ENCODE measurements around the gene KRT2.
"Not testable (repeated sequence)": the region's sequence is repeated elsewhere in the genome, so short reads cannot be mapped to it uniquely, and the experiment has no call there.

KRT2 gene

DNA sequence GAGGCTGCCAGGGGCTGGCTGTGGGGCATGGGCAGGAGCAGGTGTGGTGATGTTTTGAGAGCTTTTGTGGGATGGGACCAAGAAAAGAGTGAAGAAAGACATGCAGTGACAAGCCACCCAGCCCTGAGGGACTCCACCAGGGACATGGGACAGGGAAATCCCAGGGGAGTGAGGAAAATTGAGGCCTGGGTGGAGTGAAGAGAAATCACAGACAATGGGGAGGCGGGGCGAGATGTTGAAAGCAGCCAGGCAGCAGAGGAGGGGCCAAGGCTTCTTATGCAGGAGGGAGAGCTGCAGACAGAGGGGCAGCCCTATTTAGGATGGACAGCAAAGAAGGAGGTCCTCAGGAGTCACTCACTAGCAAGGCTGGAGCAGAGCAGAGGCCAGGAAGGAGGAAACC, 32.4 kb upstream of the KRT2 start:
- DNase-seq, result no peak

GRCh38 chr12:52683575-52684300, 31.7 kb upstream of the KRT2 start:
- DNase-seq, result no peak

- no peak for DNase-seq
These were observed 31.0 kb upstream of the KRT2 start for GRCh38 chr12:52682938-52683574.

DNA sequence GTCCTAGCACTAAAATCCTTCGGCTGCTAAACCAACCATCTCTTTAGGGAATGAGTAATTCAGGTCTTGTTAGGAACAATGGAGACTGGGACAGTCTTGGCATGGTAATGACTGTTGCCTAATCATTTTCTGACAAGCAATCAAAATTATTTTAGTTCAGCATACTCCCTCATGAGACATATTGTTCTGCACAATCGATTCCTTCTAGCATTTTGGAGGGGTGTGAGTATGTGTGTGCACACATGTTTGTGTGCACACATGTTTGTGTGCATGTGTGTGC, 30.3 kb upstream of the KRT2 start:
- no peak for DNase-seq

DNA sequence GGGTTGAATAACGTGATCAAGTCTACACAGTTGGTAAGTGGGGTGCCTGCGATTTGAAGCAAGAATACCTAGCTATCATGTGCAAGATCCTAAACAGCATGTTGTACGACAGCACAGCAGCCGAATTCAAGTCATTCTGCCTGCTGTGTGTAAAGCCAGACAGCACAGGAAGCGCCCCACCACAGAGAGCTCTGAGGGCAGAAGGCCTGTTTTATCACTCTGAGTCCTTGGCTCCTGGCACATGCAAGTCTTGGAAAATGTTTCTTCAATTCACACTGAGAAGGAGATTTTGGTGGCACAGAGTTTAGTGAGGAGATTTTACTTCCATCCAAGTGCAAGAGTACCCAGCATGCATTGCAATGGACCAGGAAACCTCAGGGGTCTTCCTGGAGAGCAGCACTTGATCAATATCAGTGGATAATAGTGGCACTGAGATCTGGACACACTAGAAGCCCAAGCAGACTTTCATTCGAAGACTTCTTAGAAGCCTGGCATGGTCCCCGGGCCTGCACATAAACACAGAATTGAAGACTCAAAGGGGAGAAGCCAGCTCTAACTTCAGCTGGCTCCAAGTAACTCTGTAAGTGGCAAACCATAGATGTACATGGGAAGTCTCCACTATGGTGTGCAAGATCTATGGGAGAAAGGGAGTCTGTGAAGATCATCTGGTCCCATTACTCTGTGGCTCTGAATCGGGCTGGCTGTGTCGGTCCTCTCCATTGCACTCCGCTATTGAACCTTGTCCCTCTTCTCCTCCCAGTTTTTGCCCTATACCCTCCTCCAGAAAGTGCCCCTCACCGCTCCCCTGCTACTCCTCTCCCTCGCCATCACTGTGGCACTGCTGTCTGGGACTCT, 29.7 kb upstream of the KRT2 start:
- DNase-seq, result peak; percentile 20

DNA sequence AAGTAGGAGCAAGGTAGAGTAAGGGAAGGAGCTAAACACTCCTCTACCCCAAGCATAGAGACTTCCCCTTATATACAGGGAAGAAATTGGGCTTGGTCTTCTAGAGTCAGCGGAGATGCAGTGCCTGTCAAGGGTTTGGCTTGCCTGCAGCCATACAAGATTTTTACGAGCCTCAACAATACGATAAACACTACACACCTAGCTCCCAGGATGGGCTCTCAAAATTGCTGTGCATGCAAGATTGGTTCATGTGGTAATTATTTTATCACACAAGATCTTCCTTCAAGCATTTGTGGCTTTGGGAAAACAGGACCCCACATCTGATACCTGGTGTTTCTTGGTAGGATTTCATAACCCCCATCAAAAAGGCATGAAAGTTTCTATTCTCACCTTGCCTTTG, 28.4 kb upstream of the KRT2 start, which contains the start of gene KRT1:
TSS of gene KRT1 (minus strand) at position 45 of the 400 bp plus-strand sequence. CDS start 59 bp downstream, outside the sequence.
- DNase-seq, result no peak

- DNase-seq, result no peak
These were observed 27.9 kb upstream of the KRT2 start for GRCh38 chr12:52679875-52680274.

DNA sequence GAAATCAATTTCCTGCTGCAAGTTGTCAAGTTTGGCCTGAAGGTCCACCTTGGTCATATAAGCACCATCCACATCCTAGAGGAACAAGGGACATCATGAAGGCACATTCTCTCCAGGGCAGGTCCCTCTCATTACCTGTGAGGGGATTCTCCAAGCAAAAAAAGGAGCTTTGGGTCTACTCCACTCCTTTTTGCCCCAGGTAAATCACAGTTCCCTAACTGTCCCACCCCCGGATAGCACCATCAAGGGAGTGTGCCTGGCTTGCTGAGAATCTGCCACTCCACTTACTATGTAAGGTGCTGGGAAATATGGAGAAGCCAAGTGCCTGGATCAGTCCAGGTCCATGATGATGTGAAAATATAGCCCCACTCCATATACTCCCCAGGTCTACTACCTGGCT, 25.7 kb upstream of the KRT2 start:
- no peak for DNase-seq

DNA sequence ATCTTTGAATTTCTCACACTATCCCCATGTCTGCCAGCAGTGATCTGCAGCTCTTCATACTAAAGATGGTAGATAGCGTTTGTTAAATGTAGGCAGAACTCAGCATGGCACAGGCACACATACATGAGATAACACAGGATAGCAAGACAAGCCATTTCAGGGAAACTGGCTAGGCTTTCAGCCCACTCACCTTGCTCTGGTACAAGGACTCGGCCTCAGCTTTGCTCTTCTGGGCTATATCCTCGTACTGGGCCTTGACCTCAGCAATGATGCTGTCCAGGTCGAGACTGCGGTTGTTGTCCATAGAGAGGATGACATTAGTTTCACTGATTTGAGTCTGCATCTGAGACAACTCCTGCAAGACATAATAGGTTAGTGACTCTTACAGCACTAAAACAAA, 25.1 kb upstream of the KRT2 start:
- no peak for DNase-seq

GRCh38 chr12:52676163-52676562, 24.2 kb upstream of the KRT2 start:
- DNase-seq, result no peak

DNA sequence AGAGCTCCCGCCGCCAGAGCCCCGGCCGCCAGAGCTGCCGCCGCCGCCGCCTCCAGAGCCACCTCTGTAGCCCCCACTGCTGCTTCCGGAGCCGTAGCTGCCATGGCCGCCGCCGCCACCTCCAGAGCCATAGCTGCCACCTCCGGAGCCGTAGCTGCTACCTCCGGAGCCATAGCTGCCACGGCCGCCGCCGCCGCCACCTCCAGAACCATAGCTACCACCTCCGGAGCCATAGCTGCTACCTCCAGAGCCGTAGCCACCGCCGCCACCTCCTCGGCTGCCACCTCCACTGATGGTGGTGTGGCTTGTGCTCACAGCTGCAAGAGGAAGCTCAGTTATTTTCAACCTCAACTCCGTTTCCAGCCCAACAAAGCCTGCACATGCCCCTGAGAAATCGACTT, 23.3 kb upstream of the KRT2 start:
- no peak for DNase-seq

GRCh38 chr12:52674433-52674775, 22.4 kb upstream of the KRT2 start:
- no peak for DNase-seq

GRCh38 chr12:52673713-52674432, 21.9 kb upstream of the KRT2 start:
- no peak for DNase-seq

DNA sequence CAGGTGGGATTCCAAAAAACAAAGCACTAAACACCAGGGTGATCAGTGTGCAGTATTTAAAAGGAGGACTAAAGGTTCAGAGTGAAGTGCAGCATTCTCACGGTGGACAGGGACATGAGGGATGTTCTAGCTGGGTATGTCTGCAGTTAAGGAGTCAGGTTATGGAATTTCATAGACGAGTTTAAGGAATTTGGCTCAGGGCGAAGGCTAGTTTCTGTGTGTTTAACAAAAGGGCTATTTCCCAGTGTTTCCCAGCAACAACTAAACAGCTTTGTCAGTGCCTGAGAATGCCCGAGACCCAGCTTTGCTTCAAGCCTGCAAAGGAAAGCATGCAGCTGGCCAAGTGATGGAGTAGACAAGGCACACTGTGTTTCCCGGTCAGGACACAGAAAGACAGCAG, 21.2 kb upstream of the KRT2 start:
- no peak for DNase-seq

GRCh38 chr12:52672321-52672933, 20.4 kb upstream of the KRT2 start:
- no peak for DNase-seq

GRCh38 chr12:52670961-52671360, 18.9 kb upstream of the KRT2 start:
- DNase-seq, result no peak

DNA sequence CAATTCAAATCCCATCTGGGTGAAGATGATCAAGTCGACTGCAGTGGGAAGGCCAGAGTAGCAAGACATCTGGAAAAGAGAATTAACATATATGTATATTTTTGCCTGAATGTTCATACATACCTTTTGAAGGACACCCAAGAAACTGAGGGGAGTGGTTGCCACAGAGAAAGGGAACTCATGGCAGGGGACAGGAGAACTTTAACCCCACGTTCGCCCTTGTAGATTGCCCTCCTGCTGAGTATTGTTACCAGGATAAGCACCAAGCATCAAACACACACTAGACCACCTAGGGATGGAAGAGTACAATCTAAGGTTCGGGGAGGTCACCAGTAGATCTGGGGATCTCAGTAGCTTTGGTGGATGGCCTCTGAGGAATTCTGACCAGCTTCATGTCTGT, 18.5 kb upstream of the KRT2 start:
- DNase-seq, result no peak

DNA sequence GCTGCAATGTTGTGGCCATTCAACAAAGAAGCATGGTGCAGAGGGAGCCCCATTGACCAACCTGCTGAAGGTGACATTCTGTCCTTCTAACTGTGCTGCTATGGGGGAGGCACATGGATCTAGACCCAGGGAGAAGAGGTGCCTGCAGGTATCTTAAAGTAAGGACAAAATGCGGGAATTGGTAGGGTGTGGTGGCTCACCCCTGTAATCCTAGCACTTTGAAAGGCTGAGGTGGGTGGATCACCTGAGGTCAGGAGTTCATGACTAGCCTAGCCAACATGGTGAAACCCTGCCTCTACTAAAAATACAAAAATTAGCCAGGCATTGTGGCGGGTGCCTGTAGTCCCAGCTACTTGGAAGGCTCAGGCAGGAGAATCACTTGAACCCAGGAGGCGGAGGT, 17.9 kb upstream of the KRT2 start:
- DNase-seq, result not testable (repeated sequence)

DNA sequence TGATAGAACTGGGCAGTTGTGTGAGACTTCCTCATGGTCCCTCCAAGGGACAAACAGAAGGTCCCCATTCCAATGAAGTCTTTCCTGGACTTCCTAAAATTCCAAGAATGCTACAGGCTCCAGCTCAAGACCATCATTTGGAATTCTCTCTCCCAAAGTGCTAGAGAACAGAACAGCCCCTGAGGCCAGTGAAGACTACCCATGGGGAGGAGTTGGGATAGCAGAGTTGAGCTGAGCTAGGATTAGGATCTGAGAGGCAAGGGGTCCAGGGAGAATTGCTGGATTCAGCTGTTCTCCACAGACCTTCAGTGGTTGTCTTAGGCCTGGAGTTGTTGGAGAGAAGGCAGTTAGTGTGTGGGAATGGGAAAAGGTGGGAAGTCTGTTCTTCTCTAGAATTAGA, 17.4 kb upstream of the KRT2 start:
- no peak for DNase-seq

DNA sequence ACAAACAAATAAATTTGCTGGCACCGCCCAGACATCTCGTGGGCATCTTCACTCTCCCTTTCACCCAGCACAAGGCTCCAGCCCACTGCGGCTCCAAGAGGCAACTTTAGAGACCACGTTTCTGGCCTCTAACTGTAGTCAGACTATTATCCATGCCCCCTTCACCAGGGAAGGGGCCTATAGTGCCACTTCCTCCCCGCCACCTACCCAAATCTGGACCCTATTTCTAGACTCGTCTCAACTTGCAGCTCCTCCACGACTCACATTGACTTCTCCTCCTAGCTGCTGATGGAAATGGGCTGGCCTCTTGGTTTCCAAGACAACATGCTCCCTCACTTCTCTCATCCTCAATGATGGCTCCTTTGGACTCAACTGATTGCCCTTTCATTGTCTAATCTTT, 15.9 kb upstream of the KRT2 start:
- no peak for DNase-seq

GRCh38 chr12:52667509-52667908, 15.5 kb upstream of the KRT2 start:
- no peak for DNase-seq

GRCh38 chr12:52666471-52666870, 14.5 kb upstream of the KRT2 start:
- DNase-seq, result no peak

DNA sequence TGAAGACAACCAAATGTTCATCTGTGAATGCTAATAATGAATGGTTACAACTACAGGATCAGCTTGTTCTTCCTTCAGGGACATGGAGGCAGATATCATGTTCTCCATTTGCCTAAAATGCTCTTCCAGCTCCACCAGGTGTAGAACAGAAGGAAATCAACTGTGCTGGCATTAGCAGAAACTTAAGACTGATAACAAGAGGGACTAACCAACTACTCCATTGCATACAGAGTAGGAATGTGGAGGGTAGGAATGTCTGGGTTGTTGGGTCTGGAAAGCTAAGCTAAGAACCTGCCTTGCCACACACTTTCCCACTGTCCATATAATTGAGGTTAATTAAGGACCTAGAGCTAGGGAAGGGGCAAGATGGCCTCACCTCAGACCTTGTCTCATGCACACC, 11.4 kb upstream of the KRT2 start:
- no peak for DNase-seq

Measured in CD4-positive, alpha-beta T cell treated with Interleukin-12 subunit alpha and Interleukin-12 subunit beta, for 1 hour (primary cell).